ENCODE data around the gene EPAS1.

Gene EPAS1

DNA sequence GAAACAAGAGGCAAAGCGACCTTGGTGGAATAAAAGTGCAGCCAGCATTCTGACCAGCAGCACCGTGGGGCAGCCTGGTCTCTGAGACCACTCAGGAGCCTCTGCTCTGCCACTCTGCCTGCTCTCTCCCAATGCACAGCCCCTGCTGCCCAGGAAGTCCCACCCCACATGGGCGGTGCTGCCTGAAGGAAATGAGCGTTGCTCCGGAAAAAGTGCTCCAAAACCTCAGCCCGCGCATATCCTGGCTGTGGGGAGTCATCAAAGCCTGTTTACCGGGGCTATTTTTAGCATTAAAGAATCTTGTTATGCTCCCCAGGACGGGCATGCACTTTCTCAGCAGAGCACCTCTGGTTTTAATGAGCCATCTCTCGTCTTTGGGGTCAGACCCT, 54.5 kb downstream of the EPAS1 start:
- CTCF ChIA-PET = no interaction called here
- TF ChIP-seq, protein P1, sequence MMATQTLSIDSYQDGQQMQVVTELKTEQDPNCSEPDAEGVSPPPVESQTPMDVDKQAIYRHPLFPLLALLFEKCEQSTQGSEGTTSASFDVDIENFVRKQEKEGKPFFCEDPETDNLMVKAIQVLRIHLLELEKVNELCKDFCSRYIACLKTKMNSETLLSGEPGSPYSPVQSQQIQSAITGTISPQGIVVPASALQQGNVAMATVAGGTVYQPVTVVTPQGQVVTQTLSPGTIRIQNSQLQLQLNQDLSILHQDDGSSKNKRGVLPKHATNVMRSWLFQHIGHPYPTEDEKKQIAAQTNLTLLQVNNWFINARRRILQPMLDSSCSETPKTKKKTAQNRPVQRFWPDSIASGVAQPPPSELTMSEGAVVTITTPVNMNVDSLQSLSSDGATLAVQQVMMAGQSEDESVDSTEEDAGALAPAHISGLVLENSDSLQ (IDR thresholded peaks at IDR 0.05) = no peak
- no peak for TF ChIP-seq FOXM1 (IDR thresholded peaks at IDR 0.05; ENCODE audit: borderline replicate concordance)
- no peak for TF ChIP-seq LEF1 (IDR thresholded peaks at IDR 0.05; ENCODE audit: borderline replicate concordance)
- no peak for TF ChIP-seq ARNT (IDR thresholded peaks at IDR 0.05)
- TF ChIP-seq ELF4 (IDR thresholded peaks at IDR 0.05) = no peak
- no peak for TF ChIP-seq SP1 (IDR thresholded peaks at IDR 0.05)
- TF ChIP-seq HDGF (IDR thresholded peaks at IDR 0.05; ENCODE audit: borderline replicate concordance) = no peak
- TF ChIP-seq FOXA1 (IDR thresholded peaks at IDR 0.05) = no peak
- no peak for TF ChIP-seq NFRKB (IDR thresholded peaks at IDR 0.05)
- no peak for TF ChIP-seq BHLHE40 (IDR thresholded peaks at IDR 0.05; ENCODE audit: borderline replicate concordance)
- no peak for TF ChIP-seq TARDBP (IDR thresholded peaks at IDR 0.05)
- TF ChIP-seq SUZ12 (IDR thresholded peaks at IDR 0.05) = no peak
- TF ChIP-seq CTBP1 (IDR thresholded peaks at IDR 0.05; ENCODE audit: borderline replicate concordance) = no peak
- no peak for DNase-seq (ENCODE audit: extremely low spot score)
- POLR2A ChIA-PET = no interaction called here

DNA sequence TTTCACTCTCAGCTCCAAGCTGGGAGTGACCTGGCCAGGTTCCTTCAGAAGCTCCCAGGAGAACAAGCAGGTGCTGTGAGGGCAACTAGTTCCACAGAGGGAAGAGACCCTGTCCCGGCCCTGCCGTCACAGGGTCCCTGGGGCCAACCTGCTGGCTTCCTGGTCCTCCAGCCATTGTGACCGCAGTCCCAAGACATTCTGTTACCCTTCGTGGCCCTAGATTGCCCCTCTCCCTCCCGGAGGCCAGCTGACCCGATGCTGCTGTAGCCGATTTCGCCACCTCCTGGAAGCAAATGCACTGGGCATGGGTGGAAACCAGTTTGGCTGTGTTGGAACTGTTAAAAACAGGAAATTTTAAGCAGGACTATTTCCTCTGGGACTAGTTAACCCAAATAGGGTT, 55.4 kb downstream of the EPAS1 start:
- POLR2A ChIA-PET = no interaction called here
- CTCF ChIA-PET = no interaction called here
- DNase-seq (ENCODE audit: extremely low spot score) = no peak
- TF ChIP-seq SUZ12 (IDR thresholded peaks at IDR 0.05) = no peak
- no peak for TF ChIP-seq ZNF384 (IDR thresholded peaks at IDR 0.05)
- no peak for TF ChIP-seq SP1 (IDR thresholded peaks at IDR 0.05)
- TF ChIP-seq ARNT (IDR thresholded peaks at IDR 0.05) = no peak
- TF ChIP-seq LEF1 (IDR thresholded peaks at IDR 0.05; ENCODE audit: borderline replicate concordance) = no peak
- no peak for TF ChIP-seq NFRKB (IDR thresholded peaks at IDR 0.05)

DNA sequence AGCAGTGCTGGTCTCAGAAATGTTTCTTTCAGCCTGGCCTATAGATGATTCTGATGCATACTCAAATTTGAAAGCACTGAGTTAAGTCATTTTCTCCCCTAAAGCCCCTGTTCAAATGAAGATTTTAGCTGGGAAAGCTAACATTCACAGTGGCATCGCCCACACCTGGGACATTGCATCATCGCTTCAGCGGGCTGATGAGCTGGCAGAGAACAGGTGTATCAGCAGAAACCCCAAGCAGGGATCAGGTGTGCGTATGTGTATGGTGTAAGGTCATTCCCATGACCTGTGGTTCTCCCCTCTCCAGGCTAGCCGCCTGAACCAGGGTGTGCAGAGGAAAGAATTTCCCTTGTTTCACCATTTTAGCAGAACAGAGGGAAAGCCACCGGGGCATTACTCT, 56.3 kb downstream of the EPAS1 start:
- ChIA-PET CTCF (no interaction called here), POLR2A (no interaction called here)
- DNase-seq (ENCODE audit: extremely low spot score) = no peak
- no peak for TF ChIP-seq LEF1 (IDR thresholded peaks at IDR 0.05; ENCODE audit: borderline replicate concordance)

DNA sequence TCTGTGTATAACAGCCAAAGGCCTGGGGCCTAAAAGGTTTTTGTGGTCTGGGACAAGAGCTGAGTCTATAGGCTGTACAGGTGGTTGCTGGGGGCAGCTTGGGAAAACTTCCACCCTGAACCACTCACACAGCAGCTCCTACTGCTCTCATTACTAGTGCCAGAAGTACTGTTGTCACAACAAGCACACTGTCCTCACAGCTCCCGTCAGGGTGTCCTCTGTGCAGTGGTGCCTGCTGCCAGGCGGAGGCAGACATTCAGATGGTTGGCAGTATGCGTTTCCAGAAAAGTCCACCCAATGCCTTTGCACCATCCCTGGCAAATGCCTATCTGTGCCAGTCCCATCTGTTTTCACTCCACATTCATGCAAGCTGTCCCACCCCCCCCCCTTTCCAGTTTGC, 58.5 kb downstream of the EPAS1 start:
- ChIA-PET POLR2A (no interaction called here), CTCF (no interaction called here)
- no peak for DNase-seq (ENCODE audit: extremely low spot score)
- TF ChIP-seq HDGF (IDR thresholded peaks at IDR 0.05; ENCODE audit: borderline replicate concordance) = no peak

DNA sequence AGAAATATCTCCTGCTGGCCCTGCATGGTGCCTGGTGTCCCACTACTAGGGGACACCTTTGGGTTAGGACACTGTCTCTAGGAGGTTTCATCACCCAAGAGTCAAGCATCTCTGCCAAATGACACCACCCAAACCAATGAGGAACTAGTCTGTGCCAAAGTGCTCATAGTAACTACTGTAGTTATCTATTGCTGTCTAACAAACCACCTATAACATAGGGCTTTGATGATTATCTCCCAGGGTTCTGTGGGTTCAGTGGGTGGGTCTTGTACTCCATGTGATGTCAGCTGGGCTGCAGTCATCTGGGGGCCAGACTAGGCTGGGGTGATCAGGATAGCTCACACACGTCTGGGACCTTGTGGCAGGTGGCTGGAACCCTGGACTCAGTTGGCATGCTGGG, 59.8 kb downstream of the EPAS1 start:
- DNase-seq (ENCODE audit: extremely low spot score) = no peak
- TF ChIP-seq LEF1 (IDR thresholded peaks at IDR 0.05; ENCODE audit: borderline replicate concordance) (no peak), HDGF (IDR thresholded peaks at IDR 0.05; ENCODE audit: borderline replicate concordance) (no peak), SUZ12 (IDR thresholded peaks at IDR 0.05) (no peak)
- POLR2A ChIA-PET = no interaction called here
- CTCF ChIA-PET = no interaction called here

DNA sequence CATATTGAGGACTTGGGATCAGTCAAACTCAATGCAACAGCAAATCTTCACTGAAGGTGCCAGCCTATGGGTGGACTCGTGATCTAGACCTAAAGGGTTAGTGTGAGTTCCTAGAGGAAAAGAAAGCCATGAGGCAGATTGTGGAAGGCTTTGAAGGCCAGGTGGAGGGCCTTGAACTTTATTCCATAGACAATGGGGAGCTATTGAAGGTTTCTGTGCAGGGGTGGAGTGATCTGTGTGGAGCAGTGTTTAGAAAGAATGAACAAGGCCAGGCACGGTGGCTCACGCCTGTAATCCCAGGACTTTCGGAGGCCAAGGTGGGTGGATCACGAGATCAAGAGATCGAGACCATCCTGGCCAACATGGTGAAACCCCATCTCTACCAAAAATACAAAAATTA, 61.5 kb downstream of the EPAS1 start:
- TF ChIP-seq TARDBP (IDR thresholded peaks at IDR 0.05) (no peak), ARNT (IDR thresholded peaks at IDR 0.05) (no peak), SP1 (IDR thresholded peaks at IDR 0.05) (no peak), ZNF384 (IDR thresholded peaks at IDR 0.05) (no peak), HDGF (IDR thresholded peaks at IDR 0.05; ENCODE audit: borderline replicate concordance) (no peak), ELF4 (IDR thresholded peaks at IDR 0.05) (no peak), FOXA1 (IDR thresholded peaks at IDR 0.05) (no peak), FOXK2 (IDR thresholded peaks at IDR 0.05) (no peak), BHLHE40 (IDR thresholded peaks at IDR 0.05; ENCODE audit: borderline replicate concordance) (no peak), FOXM1 (IDR thresholded peaks at IDR 0.05; ENCODE audit: borderline replicate concordance) (no peak), LEF1 (IDR thresholded peaks at IDR 0.05; ENCODE audit: borderline replicate concordance) (no peak), CTBP1 (IDR thresholded peaks at IDR 0.05; ENCODE audit: borderline replicate concordance) (no peak), L3MBTL2 (conservative IDR thresholded peaks at IDR 0.05) (no peak)
- TF ChIP-seq, protein P1 (IDR thresholded peaks at IDR 0.05) = no peak
- no peak for DNase-seq (ENCODE audit: extremely low spot score)
- ChIA-PET CTCF (no interaction called here), POLR2A (no interaction called here)

DNA sequence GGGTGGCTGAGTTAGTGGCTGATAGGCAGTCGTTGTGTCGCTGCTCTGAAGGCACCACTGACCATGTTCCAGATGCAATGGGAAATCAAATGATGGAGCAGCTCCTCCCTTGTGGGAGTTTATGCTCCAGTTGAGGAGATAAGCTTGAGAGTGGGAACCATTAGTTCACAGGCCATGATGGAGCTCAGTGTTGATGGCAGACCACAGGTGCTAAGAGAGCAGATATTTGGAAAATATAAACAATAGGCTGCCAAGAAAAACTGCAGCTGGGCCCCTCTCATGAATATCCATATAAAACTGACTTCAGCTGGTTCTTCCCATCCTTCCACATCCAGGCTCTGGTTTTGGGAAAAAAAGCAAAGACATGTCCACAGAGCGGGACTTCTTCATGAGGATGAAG, 63.1 kb downstream of the EPAS1 start:
- ChIA-PET POLR2A (no interaction called here), CTCF (no interaction called here)
- TF ChIP-seq BHLHE40 (IDR thresholded peaks at IDR 0.05; ENCODE audit: borderline replicate concordance) = no peak
- TF ChIP-seq NFRKB (IDR thresholded peaks at IDR 0.05) = no peak
- TF ChIP-seq HDGF (IDR thresholded peaks at IDR 0.05; ENCODE audit: borderline replicate concordance) = no peak
- no peak for TF ChIP-seq TARDBP (IDR thresholded peaks at IDR 0.05)
- no peak for TF ChIP-seq ZNF384 (IDR thresholded peaks at IDR 0.05)
- TF ChIP-seq, protein P1 (IDR thresholded peaks at IDR 0.05) = no peak
- no peak for TF ChIP-seq FOXK2 (IDR thresholded peaks at IDR 0.05)
- no peak for TF ChIP-seq L3MBTL2 (conservative IDR thresholded peaks at IDR 0.05)
- TF ChIP-seq FOXA1 (IDR thresholded peaks at IDR 0.05) = no peak
- no peak for TF ChIP-seq SP1 (IDR thresholded peaks at IDR 0.05)
- TF ChIP-seq LEF1 (IDR thresholded peaks at IDR 0.05; ENCODE audit: borderline replicate concordance) = no peak
- TF ChIP-seq FOXM1 (IDR thresholded peaks at IDR 0.05; ENCODE audit: borderline replicate concordance) = no peak
- no peak for TF ChIP-seq ELF4 (IDR thresholded peaks at IDR 0.05)
- TF ChIP-seq ARNT (IDR thresholded peaks at IDR 0.05) = no peak
- no peak for DNase-seq (ENCODE audit: extremely low spot score)

All from HEK293T (cell line).